HCT116 (cell line): ENCODE data around the gene RAB27A.

Source experiments
- ATF3 ChIP-seq: IDR thresholded peaks from 2 replicates; pipeline ENCODE4 v1.6.1; 2012
- CBX3 ChIP-seq: IDR thresholded peaks from 2 replicates; pipeline ENCODE4 v1.6.1; 2012; ENCODE audit warnings: low read depth
- CEBPB ChIP-seq: IDR thresholded peaks from 2 replicates; pipeline ENCODE4 v1.6.1; 2012; ENCODE audit warnings: low read depth
- CTCF ChIP-seq, 3 experiments: fragments of 200-600 bp in 1 of 3; sonication (generic) in 1 of 3; IDR thresholded peaks in 2 of 3; conservative IDR thresholded peaks in 1 of 3; 2 replicates each; pipeline ENCODE4 v1.5.1; 2012 to 2017; ENCODE audit warnings: low read depth in 2 of 3, low read length in 2 of 3, antibody characterized with exemption in 1 of 3, borderline replicate concordance in 1 of 3, control low read depth in 1 of 3, mild to moderate bottlenecking in 1 of 3, mixed read lengths in 1 of 3, mixed run types in 1 of 3, moderate library complexity in 1 of 3; ENCODE audit not compliant: insufficient read depth in 1 of 3
- EZH2 ChIP-seq: fragments of 200-600 bp; sonication (generic); IDR thresholded peaks from 2 replicates; pipeline ENCODE4 v1.6.1; 2017; ENCODE audit warnings: antibody characterized with exemption, mixed run types
- POLR2A ChIP-seq: IDR thresholded peaks from 2 replicates; pipeline ENCODE4 v1.7.0; 2011; ENCODE audit warnings: borderline replicate concordance; ENCODE audit not compliant: insufficient read depth, insufficient read length; ENCODE audit errors: extremely low read depth
- POLR2AphosphoS5 ChIP-seq: IDR thresholded peaks from 2 replicates; pipeline ENCODE4 v1.6.1; 2011; ENCODE audit warnings: mild to moderate bottlenecking, low read depth, low read length, moderate library complexity
- RAD21 ChIP-seq: IDR thresholded peaks from 2 replicates; pipeline ENCODE4 v1.6.1; 2012; ENCODE audit warnings: low read depth, mild to moderate bottlenecking
- SP1 ChIP-seq: IDR thresholded peaks from 2 replicates; pipeline ENCODE4 v1.6.1; 2012; ENCODE audit warnings: low read depth
- ZNF274 ChIP-seq: fragments of 200-500 bp; sonication (Bioruptor generic); IDR thresholded peaks from 2 replicates; pipeline ENCODE4 v1.6.1; 2014; ENCODE audit warnings: mild to moderate bottlenecking, low read depth, low read length, inconsistent platforms
- TF ChIP-seq, protein P1 (sequence below): IDR thresholded peaks from 2 replicates; pipeline ENCODE4 v1.6.1; 2012; ENCODE audit warnings: low read depth

- no peak for TF ChIP-seq POLR2AphosphoS5
- no peak for TF ChIP-seq CTCF (IDR thresholded peaks at IDR 0.05 in 2 of 3, conservative IDR thresholded peaks at IDR 0.05 in 1 of 3; ENCODE audit: borderline replicate concordance in 1 of 3, insufficient read depth in 1 of 3, low read depth in 2 of 3, low read length in 2 of 3)
- TF ChIP-seq, protein P1, sequence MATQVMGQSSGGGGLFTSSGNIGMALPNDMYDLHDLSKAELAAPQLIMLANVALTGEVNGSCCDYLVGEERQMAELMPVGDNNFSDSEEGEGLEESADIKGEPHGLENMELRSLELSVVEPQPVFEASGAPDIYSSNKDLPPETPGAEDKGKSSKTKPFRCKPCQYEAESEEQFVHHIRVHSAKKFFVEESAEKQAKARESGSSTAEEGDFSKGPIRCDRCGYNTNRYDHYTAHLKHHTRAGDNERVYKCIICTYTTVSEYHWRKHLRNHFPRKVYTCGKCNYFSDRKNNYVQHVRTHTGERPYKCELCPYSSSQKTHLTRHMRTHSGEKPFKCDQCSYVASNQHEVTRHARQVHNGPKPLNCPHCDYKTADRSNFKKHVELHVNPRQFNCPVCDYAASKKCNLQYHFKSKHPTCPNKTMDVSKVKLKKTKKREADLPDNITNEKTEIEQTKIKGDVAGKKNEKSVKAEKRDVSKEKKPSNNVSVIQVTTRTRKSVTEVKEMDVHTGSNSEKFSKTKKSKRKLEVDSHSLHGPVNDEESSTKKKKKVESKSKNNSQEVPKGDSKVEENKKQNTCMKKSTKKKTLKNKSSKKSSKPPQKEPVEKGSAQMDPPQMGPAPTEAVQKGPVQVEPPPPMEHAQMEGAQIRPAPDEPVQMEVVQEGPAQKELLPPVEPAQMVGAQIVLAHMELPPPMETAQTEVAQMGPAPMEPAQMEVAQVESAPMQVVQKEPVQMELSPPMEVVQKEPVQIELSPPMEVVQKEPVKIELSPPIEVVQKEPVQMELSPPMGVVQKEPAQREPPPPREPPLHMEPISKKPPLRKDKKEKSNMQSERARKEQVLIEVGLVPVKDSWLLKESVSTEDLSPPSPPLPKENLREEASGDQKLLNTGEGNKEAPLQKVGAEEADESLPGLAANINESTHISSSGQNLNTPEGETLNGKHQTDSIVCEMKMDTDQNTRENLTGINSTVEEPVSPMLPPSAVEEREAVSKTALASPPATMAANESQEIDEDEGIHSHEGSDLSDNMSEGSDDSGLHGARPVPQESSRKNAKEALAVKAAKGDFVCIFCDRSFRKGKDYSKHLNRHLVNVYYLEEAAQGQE, result no peak
- TF ChIP-seq CEBPB, result no peak
- no peak for TF ChIP-seq CBX3
- no peak for TF ChIP-seq POLR2A
- no peak for TF ChIP-seq RAD21
- TF ChIP-seq EZH2, result no peak
- TF ChIP-seq ZNF274, result no peak
- no peak for TF ChIP-seq SP1
- TF ChIP-seq ATF3, result no peak
Measured at GRCh38 chr15:55254916-55255679, 34.5 kb downstream of the RAB27A start.
